Activated CD4-positive, CD25-positive, alpha-beta regulatory T cell treated with anti-CD3 and anti-CD28 coated beads, Interleukin-2, amount 50 U/mL, for 24 hours (primary cell): ENCODE measurements around the gene EIF2S2.

ENCODE experiments used
- ATAC-seq, 2 donors: fragments of 150-1000 bp; cut with Tn5 transposase; one replicate each; pipeline ENCODE4 v1.10.0; 2021; ENCODE audit warnings: mild to moderate bottlenecking in 1 of 2, moderate library complexity in 1 of 2

The EIF2S2 gene

DNA sequence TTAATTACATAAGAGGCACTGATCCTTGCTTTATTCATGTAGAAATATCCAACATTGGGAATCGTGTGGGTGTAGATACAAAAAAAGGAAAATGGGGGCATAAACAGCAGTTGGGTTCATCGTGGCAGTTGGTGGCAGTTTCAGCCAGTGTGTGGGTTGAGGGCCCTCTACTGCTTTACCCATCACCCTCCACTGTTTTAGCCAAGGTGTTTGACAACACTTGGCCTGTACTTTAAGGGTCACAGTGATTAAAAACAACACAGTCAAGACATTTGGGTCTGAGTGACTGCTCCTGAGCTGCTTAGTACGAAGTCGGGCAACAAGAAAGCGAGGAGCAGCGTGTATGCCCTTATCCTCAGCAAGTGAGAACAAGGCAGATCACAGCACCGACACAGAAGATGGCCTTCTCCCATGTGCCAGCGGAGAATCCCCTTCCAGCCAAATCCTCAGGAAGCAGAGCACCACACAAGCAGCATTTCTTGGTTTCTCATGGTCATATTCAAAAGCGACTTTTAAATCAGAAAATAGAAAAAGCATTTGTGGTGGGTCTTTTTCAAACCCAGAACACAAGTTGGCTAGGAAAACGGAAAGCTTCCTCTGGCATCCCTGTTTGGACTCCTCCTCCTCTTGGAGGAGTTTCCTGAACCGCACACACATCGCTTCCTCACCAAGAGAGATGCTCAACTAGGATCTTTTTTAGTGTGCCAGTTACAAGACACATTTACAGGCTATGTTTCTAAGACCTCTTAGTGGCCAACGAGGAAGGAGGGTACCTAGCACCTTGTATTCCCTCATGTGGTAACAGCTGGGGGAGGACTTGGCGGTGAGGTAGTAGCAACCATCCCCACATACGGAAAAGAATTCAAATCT is 23.5 kb downstream of the EIF2S2 start:
- no peak for ATAC-seq

DNA sequence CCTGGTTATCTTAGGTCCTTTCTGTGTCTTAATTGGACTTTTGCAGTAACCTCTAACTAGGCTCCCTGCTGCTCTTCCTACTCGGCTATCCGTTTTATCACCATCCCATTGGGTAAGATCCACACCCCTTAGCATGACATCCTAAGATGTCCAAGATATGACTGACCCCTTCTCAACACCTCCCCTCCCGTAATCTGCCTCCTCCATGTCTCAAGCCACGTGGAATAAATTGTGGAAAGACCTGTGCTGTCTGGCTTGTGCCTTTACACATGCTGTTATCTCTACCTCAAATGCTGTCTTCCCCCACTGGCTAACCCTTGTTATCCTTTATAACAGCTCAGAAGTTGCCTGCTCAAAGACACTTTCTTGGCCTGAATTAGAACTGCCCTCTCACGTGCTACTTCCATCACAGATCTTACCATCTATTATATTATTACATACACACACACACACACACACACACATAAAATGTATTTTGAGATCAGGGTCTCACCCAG is 26.5 kb downstream of the EIF2S2 start:
- no peak for ATAC-seq

DNA sequence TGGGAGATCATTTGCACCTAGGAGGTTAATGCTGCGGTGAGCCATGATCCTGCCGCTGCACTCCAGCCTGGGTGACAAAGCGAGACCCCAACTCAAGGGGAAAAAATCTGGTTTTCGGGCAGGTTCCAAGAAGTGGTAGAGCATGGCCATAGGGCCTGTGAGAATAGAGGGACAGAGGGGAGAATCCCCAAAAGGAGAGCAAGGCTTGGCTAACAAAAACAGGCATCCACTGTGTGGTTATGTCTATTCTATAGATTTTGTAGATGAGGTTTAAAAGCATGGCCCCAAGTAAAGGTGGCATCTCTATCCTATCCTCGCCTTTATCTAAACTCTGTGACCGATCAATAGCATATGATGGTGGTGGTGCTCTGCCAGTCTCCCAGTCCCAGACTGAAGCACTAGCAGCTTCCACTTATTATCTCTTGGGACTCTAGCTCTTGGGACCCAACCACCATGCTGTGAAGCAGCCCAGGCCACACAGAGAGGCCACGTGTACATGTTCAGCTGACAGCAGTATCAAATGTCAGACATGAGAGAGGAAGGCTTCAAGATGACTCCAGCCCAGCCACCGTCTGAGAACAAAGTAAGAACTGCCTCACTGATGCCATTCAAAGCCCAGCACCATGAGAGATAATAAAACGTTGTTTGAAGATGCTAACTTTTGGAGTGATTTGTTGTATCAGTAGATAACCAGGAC is 27.7 kb downstream of the EIF2S2 start:
- ATAC-seq: no peak

DNA sequence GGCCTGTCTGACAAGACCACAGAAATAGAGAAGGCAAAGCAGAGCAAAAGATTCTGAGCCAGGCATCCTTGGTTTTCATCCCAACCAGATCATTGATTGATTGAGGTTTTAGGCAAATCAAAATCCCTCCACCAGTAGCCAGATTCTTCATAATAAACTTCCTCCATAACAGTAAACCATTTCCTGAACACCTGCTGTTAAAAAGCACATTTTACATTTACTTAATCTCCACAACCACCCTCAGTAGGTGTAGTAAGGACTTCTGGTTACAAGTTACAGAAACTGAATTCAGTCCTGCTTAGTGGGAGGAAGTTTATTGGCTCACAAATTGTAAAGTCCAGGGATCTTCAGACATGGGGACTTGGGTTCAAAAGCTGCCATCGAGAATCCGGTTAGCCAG is 28.3 kb downstream of the EIF2S2 start:
- no peak for ATAC-seq

DNA sequence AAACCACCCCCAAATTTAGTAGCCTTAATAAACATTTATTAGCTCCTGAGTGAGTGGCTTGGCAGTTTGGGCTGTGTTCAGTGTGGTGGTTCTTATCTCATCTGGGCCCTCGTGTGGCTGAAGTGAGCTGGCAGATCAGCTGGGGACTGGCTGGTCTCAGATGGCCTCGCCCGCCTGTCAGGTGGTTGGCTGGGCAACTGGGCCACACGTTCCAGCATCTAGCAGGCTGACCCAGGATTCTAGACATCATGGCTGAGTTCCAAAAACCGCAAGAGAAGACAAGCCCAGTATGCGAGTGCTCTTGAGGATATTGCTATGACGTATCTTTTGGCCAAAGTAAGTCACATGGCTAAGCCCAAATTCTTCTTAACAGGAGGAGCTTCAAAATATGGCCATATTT is 28.9 kb downstream of the EIF2S2 start:
- ATAC-seq: no peak

DNA sequence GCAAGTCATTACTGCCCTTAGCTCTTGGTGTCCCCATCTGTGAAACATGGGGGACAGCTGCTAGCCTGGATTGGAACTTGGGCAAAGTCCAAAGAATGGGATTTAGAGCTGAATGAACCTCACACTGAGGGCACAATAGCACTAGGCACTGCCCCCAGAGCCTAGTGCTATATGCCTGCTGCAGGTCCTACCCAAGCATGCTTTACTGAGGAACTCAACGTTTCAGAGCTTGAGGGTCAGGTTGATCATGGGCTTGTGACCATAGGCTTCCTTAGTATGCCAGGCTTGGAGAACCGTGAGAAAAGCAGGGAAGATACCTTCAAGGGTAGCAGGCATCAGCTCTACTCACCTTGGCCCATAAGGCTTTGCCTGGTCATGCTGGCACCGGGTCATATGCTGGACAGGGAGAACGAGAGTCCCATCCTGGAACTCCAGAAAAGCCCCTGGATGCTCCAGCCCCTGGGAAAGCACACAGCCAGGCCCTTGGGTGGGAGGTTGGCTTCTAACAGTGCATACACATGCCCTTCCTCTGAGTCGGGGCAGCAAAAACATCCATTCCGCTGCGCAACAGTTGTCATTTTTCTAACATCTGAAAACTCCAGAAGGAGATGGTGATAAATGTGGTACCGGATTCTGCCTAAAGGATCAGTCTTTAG is 29.7 kb downstream of the EIF2S2 start:
- ATAC-seq: no peak

DNA sequence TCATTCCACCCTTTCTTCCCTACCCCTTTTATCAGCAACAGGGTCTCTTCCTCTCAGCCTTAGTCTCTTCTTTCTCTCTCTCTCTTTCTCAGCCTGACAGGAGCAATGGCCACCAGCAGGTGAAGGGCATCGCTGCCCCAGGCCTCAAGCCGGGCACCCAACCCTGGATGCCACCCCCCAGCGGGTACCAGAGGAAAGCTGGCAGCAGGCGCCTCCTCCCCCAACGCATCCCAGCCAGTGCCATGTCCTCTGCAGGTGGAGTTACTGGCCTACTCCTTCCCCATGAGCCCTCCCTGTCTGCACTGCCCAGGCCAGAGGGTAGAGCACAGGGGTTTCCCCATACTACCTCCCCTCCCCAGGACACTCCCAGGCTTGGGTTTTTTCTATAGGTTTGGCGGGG is 32.2 kb downstream of the EIF2S2 start:
- ATAC-seq: no peak

DNA sequence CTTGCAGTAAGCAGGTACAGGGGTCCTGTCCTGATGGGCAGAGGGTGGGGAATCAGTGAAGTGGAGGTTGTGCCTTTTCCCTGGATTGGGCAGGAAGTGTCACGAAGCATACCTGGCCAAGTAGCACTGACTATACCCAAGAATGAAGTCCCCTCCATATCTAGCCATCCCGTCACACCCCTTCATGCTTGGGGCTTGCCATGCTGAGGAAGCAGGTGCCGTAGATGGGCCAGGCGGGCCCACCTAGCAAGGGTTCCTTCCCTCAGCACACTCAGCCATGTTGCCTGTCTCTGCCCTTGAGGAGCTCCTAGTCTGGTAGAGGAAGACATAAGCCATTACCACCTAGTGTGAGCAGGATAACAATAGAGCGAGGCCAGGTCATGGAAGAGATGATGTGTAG is 33.5 kb downstream of the EIF2S2 start:
- no peak for ATAC-seq

DNA sequence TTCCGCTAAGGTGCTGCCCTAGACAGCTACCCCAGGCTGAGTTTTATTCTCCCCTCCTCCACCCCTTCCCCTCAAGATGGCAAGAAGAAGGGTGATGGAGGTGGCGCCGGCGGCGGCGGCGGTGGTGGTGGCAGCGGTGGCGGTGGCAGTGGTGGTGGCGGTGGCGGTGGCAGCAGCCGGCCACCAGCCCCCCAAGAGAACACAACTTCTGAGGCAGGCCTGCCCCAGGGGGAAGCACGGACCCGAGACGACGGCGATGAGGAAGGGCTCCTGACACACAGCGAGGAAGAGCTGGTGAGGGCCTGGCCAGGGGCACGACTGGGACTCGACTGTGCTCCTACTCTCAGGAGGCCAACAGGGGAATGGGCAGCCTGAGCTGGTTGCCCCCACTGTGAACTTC is 35.1 kb downstream of the EIF2S2 start:
- ATAC-seq: no peak

DNA sequence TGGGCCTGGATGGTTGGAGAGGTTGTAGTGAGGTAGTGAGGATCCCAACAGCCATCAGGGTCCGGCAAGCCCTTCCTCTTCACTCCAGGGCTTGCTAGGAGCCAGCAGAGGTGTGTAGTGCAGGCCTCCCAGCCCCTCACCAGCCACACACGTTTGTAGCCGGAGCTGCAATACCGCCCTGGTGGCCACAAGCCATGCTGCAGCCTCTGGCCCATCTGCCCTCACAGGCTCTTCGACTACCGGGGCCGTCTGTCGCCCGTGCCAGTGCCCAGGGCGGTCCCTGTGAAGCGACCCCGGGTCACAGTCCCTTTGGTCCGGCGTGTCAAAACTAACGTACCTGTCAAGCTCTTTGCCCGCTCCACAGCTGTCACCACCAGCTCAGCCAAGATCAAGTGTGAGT is 36.4 kb downstream of the EIF2S2 start:
- ATAC-seq: no peak

DNA sequence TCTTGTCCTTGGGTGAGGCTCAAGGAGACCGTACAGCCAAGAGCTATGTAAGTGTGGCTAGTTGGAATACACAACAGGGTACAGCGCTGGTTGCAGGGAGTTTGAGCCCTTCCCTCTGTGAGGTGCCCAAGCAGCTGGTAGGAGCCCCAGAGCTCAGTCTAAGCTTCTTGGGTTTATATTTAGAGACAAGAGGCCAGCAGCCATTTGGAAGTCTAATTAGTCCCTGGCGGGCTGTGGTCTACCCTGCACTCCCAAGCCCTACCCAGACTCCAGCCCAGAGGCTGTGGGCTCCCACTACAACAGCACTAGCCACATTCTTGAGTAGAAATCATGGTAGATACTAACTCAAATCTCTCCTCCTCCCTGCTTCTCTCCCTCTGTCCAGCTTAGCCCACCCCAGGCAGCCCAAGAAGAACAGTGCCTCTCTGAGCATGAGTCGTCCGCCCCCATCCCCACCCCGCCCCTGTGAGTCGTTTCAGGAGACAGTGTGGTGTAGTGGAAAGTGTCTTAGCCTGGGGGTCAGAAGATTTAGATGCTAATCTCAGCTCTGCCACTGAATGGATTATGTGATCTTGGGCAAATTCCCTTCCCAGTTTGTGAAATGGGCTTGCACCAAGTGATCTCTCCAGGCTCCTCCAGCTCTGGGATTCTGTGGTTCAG is 37.8 kb downstream of the EIF2S2 start:
- ATAC-seq: no peak

DNA sequence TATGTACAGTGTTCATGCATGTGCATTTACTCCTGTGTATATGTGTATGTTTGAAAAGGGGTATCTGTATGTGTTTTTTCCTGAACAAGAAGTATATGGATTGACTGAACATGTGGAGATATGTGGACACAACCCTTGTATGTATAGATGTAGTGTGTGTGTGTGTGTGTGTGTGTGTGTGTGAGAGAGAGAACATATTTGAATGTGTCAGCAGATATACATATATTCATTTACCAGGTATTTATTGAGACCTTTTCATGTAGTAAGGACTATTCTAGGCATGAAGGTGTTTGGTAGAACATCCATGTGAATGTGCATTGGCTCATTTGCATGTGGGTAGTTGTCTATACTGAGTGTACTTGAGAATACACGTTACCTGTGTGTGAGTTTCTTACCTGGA is 39.3 kb downstream of the EIF2S2 start:
- ATAC-seq: no peak

DNA sequence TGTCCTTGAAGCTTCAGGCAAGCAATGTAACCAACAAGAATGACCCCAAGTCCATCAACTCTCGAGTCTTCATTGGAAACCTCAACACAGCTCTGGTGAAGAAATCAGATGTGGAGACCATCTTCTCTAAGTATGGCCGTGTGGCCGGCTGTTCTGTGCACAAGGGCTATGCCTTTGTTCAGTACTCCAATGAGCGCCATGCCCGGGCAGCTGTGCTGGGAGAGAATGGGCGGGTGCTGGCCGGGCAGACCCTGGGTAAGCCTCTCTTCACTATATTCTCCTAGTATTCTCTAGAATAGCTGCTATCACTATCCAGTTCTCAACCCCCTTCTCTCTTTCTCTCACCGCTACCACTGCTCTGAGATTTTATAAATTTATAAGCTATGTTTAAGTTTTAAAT is 40.0 kb downstream of the EIF2S2 start:
- ATAC-seq: no peak

DNA sequence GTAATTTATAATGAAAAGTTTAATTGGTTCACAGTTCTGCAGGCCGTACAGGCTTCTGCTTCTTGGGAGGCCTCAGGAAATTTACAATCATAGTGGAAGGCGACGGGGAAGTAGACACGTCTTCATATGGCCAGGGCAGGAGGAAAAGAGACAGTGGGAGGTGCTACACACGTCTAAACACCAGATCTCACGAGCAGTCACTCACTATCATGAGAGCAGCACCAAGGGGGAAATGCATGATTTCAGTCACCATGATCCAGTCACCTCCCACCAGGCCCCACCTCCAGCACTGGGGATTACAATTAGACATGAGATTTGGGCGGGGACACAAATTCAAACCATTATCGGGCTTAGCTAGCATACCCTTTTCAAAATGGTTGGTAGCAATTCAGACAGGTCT is 41.2 kb downstream of the EIF2S2 start:
- ATAC-seq: no peak

DNA sequence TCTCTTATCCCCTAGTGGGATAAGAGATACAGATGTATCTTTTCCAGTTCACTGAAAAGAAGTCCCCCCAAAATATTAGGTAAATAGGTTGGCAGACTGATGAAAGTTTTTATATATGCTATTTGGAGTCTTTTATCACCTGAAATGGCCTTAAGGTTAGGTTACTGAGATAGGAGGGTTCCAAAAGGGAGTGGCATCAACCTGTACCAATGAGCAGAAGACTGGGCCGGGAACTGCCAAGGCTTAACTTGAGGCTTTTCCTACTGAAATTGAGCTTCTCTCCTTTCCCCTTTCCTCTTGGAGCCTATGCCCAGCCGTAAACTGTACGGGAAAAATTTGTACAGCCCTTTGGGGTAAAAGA is 42.0 kb downstream of the EIF2S2 start:
- ATAC-seq: no peak

DNA sequence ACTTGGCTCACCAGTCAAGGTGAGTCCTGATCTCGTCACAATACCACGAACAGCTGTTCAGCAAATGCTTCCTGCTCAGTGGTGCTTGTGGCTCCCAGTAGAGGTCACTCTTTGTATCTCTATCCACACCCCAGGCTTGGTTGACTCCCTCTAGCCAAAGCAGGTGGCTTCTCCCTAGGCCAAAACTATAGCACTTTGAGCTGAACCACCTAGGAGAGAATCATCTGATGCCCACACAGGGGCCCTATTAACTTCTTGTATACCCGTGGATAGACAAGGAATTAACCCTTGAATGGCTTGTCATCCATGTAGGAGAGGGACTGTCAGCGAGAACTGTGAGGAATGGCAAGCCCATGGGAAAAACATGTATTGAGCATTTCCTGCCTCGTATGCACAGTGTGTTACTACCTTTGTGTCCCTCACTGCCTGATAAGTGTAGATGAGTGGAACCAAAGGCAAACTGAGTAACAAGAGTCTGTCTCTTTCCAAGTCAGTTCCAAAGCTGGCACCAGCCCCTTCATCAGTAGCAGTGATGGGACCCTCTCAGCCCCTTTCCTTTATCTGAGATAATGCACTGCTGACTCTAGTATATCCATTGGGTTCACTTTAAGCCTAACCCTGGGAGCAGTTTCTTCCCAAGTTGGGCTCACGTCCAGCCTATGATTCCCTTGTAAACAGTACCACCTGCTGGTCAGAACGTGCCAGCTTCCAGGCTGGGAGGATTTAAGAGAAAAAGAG is 42.5 kb downstream of the EIF2S2 start:
- ATAC-seq: peak; percentile 83 to 91

DNA sequence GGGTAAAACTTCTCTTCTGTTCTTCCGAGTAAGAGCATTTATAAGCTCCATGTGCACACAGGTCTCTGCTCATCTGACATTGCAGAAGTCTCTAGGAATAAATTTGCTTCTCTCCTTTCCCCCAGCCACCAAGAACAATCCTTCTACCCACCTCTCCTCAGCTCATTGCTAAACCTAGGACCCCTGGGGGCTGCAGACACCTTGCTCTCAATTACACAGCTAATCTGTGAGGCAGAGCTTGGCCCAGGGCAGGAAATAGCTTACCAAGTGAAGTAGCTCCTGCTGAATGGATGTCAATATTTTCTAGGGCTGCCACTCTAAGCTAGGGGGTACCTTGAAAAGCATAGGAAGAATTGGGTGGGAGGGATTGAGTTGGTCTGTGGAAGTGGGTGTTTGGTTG is 44.0 kb downstream of the EIF2S2 start:
- no peak for ATAC-seq

DNA sequence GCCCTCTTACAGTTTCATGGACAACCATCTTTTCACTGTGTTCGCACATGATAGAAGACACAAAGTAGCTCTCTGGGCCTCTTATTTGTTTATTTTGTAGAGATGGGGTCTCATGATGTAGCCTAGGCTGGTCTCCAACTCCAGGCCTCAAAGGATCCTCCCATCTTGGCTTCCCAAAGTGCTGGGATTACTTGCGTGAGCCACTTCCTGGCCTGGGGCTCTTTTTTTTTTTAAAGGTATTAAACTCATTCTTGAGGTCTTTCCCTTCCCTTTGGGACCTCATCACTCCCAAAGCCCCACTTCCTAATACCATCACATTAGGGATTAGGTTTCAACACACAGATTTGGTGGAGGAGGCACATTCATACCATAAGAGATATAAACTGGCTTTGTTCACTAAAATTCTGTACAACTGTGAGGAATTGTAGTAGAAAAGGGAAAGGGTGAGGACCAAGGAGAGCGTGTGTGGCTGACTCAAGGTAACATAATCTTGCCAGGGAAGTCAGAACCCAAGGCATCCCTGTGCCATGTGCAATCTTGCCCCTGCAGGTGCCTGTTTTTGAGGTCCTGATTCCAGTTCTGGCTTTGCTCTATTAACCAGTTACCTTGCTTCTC is 45.5 kb downstream of the EIF2S2 start:
- no peak for ATAC-seq

DNA sequence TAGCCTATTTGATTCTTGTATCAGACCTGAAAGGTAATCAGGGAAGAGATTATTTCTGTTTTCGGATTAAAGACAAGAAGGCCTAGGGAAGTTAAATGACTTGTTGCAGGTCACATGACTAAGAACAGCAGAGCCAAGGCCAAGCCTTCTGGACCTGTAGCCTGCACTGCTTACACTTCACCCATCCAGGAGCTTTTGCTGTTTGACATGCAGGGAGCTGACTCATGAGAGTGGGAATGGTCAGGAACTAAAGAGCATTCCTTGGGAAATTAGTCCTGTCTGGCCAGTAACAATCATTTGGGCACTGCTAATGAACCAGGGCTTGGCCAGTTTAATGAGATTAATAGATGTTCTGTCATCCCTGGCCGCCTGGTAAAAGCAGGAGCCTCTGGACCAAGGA is 46.8 kb downstream of the EIF2S2 start:
- ATAC-seq: no peak

DNA sequence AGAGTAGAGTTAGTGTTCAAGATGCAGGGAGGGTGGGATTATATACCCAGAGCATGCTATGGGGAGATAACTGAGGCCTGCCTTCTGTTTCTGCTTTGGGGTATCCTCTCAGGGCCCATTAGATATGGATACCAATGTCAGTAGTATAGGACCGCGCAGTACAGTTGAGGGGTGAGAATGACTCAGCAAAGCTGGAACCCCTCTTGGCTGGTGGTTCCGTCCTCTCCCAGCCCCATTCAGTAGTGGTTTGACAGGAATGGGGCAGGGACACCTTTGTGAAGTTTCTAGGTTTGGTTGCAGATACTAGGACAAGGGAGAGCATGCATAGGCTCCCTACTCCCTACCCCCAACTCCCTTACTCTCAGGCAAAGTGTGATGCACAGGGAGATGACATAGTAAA is 47.8 kb downstream of the EIF2S2 start:
- ATAC-seq: no peak

DNA sequence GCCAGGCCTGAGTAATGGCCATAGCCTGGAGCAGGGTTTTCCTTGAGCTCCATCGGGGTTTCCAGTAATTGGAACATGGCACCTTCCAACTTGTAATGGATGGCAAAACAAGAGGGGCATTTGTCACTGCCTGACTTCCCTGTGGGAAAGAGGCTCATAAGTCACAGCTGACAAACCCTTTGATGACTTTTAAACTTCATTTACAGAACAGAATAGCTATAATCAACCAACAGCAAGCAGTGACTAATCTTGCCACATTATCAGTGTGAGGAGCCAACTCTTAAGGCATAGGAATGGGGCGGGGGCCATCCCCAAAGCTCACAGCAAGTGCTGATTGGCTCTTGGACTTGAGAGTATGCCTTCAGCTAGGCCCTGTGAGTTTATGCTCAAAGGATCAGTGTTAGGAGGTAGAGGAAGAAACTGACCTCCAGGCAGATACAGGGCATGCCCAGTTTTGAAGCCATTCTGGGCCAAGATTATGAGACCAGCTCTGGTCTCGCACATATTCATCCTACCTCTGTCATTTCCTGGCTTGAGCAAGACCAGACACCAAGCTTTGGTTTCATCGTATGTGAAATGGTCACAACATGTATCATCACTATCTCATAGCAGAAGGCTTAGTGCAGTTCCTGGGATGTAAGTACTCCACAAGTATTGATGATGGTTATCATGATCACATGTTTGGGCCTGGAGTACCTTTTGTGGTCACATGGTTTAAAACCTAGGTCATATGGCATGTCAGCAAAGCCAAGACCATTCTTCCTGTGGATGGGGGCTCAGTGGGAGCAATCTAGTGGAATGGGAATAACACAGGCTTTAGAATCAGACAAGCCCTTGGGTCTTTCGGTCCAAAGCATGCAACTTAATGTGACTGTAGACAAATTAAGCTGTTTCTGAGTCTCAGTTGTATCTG is 49.2 kb downstream of the EIF2S2 start:
- peak in 1 of 2 donors; percentile 15 for ATAC-seq
